ENCODE data around the gene PSMF1. TPM values are rescaled to one million over a fixed set of nuclear protein-coding genes. Genes with fewer than 3 reads are reported as not detected.

PSMF1 gene
- total RNA-seq, 1 experiment from 2014 or later: 153 TPM

- Histone ChIP-seq H3K9me3 (ENCODE audit: control insufficient read depth in 1 of 2, insufficient read depth in 1 of 2, low read depth in 1 of 2, low read length in 2 of 2) (no peaks in the 10 kb centered on the region), H3K9ac (ENCODE audit: low read length) (no peak overlapping the region), H3K9me2 (ENCODE audit: insufficient read depth) (no peaks in the 10 kb centered on the region), H3K27me3 (ENCODE audit: insufficient read depth, low read length) (no peaks in the 10 kb centered on the region), H2AFZ (ENCODE audit: low read depth, low read length, poor library complexity, severe bottlenecking) (no peak overlapping the region), H3K36me3 (ENCODE audit: control insufficient read depth in 1 of 2, insufficient read depth in 2 of 2, low read length in 2 of 2) (peaks cover 9 to 17% of the 10 kb centered on the region in 2 experiments), H4K20me1 (ENCODE audit: insufficient read depth) (no peaks in the 10 kb centered on the region), H3K79me2 (ENCODE audit: insufficient read depth, low read length) (peaks cover 58% of the 10 kb centered on the region), H3K4me3 (replicated peaks in 1 of 2; ENCODE audit: low read depth in 1 of 2, low read length in 2 of 2) (no peak overlapping the region), H3K4me1 (ENCODE audit: control insufficient read depth in 1 of 2, insufficient read depth in 2 of 2, low read length in 2 of 2) (no peaks in the 10 kb centered on the region), H3K27ac (ENCODE audit: low read depth, low read length) (no peak overlapping the region), H3K4me2 (ENCODE audit: low read length) (no peak overlapping the region)
- ChIA-PET RAD21 (ENCODE audit: low non-redundant PET in 1 of 2, low total read pairs in 2 of 2, uncharacterized antibody in 2 of 2, unreplicated experiment in 2 of 2) (interaction anchor here in 1 of 2 experiments (0.7 kb wide), 1 partner anchor 36 kb away, joined by 3 read pairs; no protein-coding TSS in a partner anchor), POLR2A (no interaction called here), CTCF (no interaction called here)
- BruUV-seq (replicated peaks): no TSS peak
- intact Hi-C loops (cut with micrococcal nuclease): no loop called here
- ATAC-seq: no peak
- TF ChIP-seq JUND (IDR thresholded peaks at IDR 0.05) (no peak), ZFX (IDR thresholded peaks at IDR 0.05) (no peak), REST (IDR thresholded peaks at IDR 0.05; ENCODE audit: low read depth) (no peak), MAX (IDR thresholded peaks at IDR 0.05) (no peak), CTCF (IDR thresholded peaks at IDR 0.05 in 2 of 3, conservative IDR thresholded peaks at IDR 0.05 in 1 of 3; ENCODE audit: borderline replicate concordance in 1 of 3, insufficient read depth in 1 of 3, low read depth in 2 of 3, low read length in 2 of 3) (no peak), POLR2A (IDR thresholded peaks at IDR 0.05; ENCODE audit: borderline replicate concordance, extremely low read depth, insufficient read depth, insufficient read length) (no peak), CBX3 (IDR thresholded peaks at IDR 0.05; ENCODE audit: low read depth) (no peak), EZH2phosphoT487 (IDR thresholded peaks at IDR 0.05; ENCODE audit: borderline replicate concordance) (no peak), SP1 (IDR thresholded peaks at IDR 0.05; ENCODE audit: low read depth) (no peak), SRF (IDR thresholded peaks at IDR 0.05; ENCODE audit: low read depth) (no peak), ATF3 (IDR thresholded peaks at IDR 0.05) (no peak), YY1 (IDR thresholded peaks at IDR 0.05; ENCODE audit: extremely low read depth, insufficient replicate concordance, low read depth, low read length) (no peak), EGR1 (IDR thresholded peaks at IDR 0.05; ENCODE audit: low read depth) (no peak), POLR2AphosphoS5 (IDR thresholded peaks at IDR 0.05; ENCODE audit: low read depth, low read length) (no peak), ELF1 (IDR thresholded peaks at IDR 0.05; ENCODE audit: borderline replicate concordance, low read depth) (no peak), TCF7L2 (IDR thresholded peaks at IDR 0.05; ENCODE audit: borderline replicate concordance, extremely low read depth, insufficient read depth, insufficient read length) (no peak), RAD21 (IDR thresholded peaks at IDR 0.05; ENCODE audit: low read depth) (no peak), ZBTB33 (IDR thresholded peaks at IDR 0.05; ENCODE audit: extremely low read depth, insufficient replicate concordance, low read length) (no peak), FOSL1 (IDR thresholded peaks at IDR 0.05; ENCODE audit: low read depth) (no peak), SIN3A (IDR thresholded peaks at IDR 0.05; ENCODE audit: low read depth) (no peak)
- no peak for DNase-seq (ENCODE audit: low read depth, low spot score)
These were observed 32.6 kb downstream of the PSMF1 start for GRCh38 chr20:1150968-1151367.
